Skeletal muscle tissue (tissue), 4 donors: Measurements from ENCODE around the gene CPAMD8. TPM values are rescaled to one million over a fixed set of nuclear protein-coding genes. Genes with fewer than 3 reads are reported as not detected.

Source experiments
- H3K27ac ChIP-seq: one replicate; pipeline ENCODE4 v1.7.0; 2013; ENCODE audit warnings: mild to moderate bottlenecking, low read depth, low read length, inconsistent platforms
- H3K27me3 ChIP-seq, 3 donors: one replicate each; pipeline ENCODE4 v1.7.0; 2013; ENCODE audit warnings: low read length in 3 of 3; ENCODE audit not compliant: control insufficient read depth in 3 of 3, insufficient read depth in 3 of 3
- H3K36me3 ChIP-seq, 3 donors: one replicate each; pipeline ENCODE4 v1.7.0; 2013; ENCODE audit warnings: low read length in 3 of 3; ENCODE audit not compliant: control insufficient read depth in 3 of 3, insufficient read depth in 3 of 3
- H3K4me1 ChIP-seq, 3 donors: one replicate each; pipeline ENCODE4 v1.7.0; 2013; ENCODE audit warnings: low read length in 3 of 3, mild to moderate bottlenecking in 3 of 3; ENCODE audit not compliant: control insufficient read depth in 3 of 3, insufficient read depth in 3 of 3
- H3K4me3 ChIP-seq, 3 donors: one replicate each; pipeline ENCODE4 v1.7.0; 2013; ENCODE audit warnings: low read length in 3 of 3
- H3K9ac ChIP-seq, 3 donors: one replicate each; pipeline ENCODE4 v1.7.0; 2013; ENCODE audit warnings: low read length in 3 of 3, mild to moderate bottlenecking in 3 of 3, moderate library complexity in 2 of 3, low read depth in 1 of 3
- H3K9me3 ChIP-seq, 3 donors: one replicate each; pipeline ENCODE4 v1.7.0; 2013; ENCODE audit warnings: low read length in 3 of 3; ENCODE audit not compliant: control insufficient read depth in 3 of 3
- total RNA-seq: library from RNA; depleted of rRNA; stranded (reverse); fragments of >200 nt; gene quantifications from one replicate; pipeline ENCODE4 v1.2.3, GENCODE V29; 2014
- donor health status: Osteomylitis.

CPAMD8 gene
- total RNA-seq, 1 donor from 2014 or later: 3.7 TPM

DNA sequence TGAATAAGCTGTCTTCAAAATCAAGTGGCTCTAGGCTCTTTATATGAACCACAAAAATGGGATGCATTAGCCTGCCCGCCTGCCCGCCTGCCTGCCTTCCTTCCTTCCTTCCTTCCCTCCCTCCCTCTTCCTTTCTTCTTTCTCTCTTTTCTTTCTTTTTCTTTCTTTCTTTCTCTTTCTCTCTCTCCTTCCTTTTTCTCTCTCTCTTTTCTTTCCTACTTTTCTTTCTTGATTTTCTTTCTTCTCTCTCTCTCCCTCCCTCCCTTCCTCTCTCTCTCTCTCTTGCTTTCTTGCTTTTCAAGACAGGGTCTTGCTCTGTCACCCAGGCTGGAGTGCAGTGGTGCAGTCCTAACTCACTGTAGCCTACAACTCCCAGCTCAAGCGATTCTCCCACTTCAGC is 110.9 kb downstream of the CPAMD8 start:
- Histone ChIP-seq H3K9ac (no peak overlapping the region), H3K9me3 (peaks cover 16 to 28% (median 18%) of the 10 kb centered on the region in 3 donors), H3K36me3 (no peaks in the 10 kb centered on the region), H3K4me1 (no peaks in the 10 kb centered on the region), H3K27ac (no peak overlapping the region), H3K27me3 (no peaks in the 10 kb centered on the region), H3K4me3 (no peak overlapping the region)

DNA sequence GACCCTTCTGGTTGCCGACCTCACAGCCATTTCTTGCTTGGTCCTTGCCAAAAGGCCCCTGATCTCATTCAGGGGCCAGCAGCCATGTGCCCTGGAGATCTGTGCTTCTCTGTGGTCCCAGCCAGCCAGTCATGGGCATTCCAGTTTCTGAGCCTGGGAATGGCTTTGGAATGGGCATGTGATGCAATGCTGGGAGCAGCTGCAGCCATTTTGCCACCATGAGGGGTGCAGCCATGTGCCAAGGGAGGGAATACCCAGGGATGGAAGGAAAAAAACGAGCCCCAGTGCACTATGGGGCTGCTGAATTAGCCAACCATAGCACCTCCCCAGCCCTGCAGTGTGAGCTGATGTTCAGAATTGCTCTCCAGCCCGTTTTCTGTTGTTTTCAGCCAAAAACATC is 111.5 kb downstream of the CPAMD8 start:
- H3K4me3 ChIP-seq: no peak overlapping the region
- peaks cover 16 to 28% (median 20%) of the 10 kb centered on the region in 3 donors for H3K9me3 ChIP-seq
- no peaks in the 10 kb centered on the region for H3K36me3 ChIP-seq
- no peaks in the 10 kb centered on the region for H3K4me1 ChIP-seq
- H3K27me3 ChIP-seq: no peaks in the 10 kb centered on the region
- no peak overlapping the region for H3K27ac ChIP-seq
- H3K9ac ChIP-seq: no peak overlapping the region

DNA sequence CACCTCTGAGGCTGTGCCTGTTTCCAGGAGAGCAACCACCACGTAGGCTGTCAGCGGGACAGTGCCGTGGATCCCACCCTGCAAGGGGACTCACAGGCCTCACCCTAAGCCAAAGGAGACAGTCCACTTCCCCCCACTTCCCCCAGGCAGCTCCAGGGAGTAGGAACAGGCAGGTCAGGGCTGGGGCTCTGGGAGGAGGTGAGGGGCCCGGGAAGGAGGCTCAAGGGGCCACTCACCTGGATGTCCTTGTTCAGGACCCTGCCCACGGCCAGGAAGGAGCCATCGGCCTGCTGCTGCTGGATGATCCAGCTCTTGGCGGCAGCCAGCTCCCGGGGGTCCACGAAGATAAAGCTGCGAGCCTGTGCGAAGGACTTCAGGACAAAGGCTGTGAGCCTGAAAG is 112.2 kb downstream of the CPAMD8 start:
- Histone ChIP-seq H3K4me1 (no peaks in the 10 kb centered on the region), H3K9ac (no peak overlapping the region), H3K9me3 (peaks cover 12 to 24% (median 15%) of the 10 kb centered on the region in 3 donors)

DNA sequence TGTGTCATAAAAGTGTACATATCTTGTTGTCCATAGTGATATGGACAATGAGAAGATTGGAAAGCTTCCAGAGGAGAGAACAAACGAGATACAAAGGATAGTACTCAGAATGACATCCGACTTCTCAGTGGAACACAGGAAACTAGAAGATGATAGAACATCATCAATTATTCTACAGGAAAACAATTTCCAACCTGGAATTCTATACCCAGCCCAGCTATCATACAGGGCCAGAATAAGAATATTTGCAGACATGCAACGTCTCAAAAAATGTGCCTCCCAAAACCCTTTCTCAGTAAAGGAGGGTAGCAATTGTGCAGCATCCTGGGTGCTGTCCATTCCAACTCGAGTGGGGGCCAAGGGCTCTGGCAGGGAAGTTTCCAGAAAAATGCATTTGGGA is 113.8 kb downstream of the CPAMD8 start:
- Histone ChIP-seq H3K9ac (no peak overlapping the region), H3K27ac (no peak overlapping the region), H3K4me3 (peak overlapping the region in 1 of 3 donors; percentile 22), H3K9me3 (peaks cover 12 to 24% (median 15%) of the 10 kb centered on the region in 3 donors), H3K36me3 (no peaks in the 10 kb centered on the region), H3K4me1 (no peaks in the 10 kb centered on the region), H3K27me3 (no peaks in the 10 kb centered on the region)

More for the DNA sequence above, 112.2 kb downstream of the CPAMD8 start:
- no peaks in the 10 kb centered on the region for H3K36me3 ChIP-seq
- H3K4me3 ChIP-seq: no peak overlapping the region
- no peaks in the 10 kb centered on the region for H3K27me3 ChIP-seq
- no peak overlapping the region for H3K27ac ChIP-seq

DNA sequence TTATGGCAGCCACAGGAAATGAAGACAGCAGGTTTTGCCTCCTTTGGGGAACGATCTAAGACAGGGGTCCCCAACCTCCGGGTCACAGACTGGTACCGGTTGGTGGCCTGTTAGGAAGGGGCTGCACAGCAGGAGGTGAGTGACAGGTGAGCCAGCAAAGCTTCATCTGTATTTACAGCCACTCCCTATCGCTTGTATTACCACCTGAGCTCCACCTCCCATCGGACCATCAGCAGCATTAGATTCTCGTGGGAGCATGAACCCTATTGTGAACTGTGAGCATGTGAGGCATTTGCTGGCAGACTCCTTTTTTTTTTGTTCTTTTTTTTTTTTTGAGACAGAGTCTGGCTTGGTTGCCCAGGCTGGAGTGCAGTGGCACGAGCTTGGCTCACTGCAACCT is 115.6 kb downstream of the CPAMD8 start:
- no peaks in the 10 kb centered on the region for H3K4me1 ChIP-seq
- H3K27me3 ChIP-seq: no peaks in the 10 kb centered on the region
- no peak overlapping the region for H3K27ac ChIP-seq
- H3K9ac ChIP-seq: no peak overlapping the region
- no peak overlapping the region for H3K4me3 ChIP-seq
- H3K9me3 ChIP-seq: peaks cover 12 to 23% (median 15%) of the 10 kb centered on the region in 3 donors
- no peaks in the 10 kb centered on the region for H3K36me3 ChIP-seq

DNA sequence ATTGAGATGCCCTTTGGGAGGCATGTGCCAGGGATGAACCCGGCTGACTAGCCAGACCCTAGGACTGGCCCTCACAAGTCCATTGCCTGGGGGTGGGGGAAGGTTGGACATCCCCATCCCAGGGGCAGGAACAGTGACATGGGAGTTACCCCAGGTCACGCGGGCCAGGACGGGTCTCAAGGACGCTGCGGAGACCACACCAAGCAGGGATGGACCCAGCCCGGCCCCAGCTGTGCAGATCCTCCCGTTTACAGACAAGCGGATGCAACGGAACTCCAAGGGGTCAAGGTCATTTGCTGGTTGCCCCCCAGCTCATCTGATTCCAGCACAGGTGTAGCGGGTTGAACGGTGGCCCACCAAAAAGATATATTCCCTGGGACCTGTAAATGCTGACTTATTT is 117.9 kb downstream of the CPAMD8 start:
- Histone ChIP-seq H3K36me3 (no peaks in the 10 kb centered on the region), H3K27ac (no peak overlapping the region), H3K9ac (no peak overlapping the region), H3K4me1 (no peaks in the 10 kb centered on the region), H3K4me3 (no peak overlapping the region), H3K9me3 (peaks cover 12 to 15% (median 15%) of the 10 kb centered on the region in 3 donors), H3K27me3 (peaks cover 0 to 6% (median 0%) of the 10 kb centered on the region in 3 donors)

DNA sequence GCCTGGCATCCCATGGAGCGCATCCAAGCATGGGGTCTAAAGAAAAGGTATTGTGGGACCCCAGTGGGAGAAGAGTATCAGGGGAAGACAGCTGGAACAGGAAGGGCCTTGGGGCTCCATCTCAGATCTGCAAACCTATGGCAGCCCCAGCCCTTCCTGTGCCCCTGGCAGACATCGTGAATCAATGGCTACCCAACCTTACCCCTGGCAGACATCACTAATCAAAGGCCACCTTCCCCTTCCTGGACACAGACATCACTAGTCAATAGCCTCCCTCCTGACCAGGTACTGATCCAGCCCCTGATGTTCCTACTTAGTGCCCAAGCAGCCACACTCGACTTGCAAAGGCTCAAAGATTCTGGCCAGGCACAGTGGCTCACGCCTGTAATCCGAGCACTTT is 122.0 kb downstream of the CPAMD8 start:
- H3K9ac ChIP-seq: no peak overlapping the region
- no peak overlapping the region for H3K4me3 ChIP-seq
- H3K9me3 ChIP-seq: peaks cover 0 to 3% (median 0%) of the 10 kb centered on the region in 3 donors
- no peaks in the 10 kb centered on the region for H3K4me1 ChIP-seq
- no peak overlapping the region for H3K27ac ChIP-seq
- no peaks in the 10 kb centered on the region for H3K36me3 ChIP-seq
- H3K27me3 ChIP-seq: peaks cover 0 to 8% (median 0%) of the 10 kb centered on the region in 3 donors

DNA sequence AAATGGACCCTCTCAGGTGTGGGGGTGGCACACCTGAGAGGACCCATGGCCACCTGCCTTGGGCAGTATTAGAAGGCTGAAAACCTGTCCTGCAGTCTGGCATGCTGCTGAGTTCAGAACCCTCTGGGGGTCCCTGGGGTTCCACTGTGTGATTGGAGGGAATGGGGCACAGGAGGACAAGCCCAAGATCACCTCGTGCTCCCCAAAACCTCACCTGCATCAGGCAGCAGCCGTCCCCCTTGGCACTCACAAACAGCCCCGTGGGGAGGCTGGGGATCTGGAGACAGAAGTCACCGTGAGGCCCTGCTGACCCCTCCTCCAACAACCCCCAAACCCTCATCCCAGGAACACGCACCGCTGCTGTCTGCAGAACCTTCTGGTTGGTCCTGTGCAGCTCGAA is 123.3 kb downstream of the CPAMD8 start:
- Histone ChIP-seq H3K4me1 (no peaks in the 10 kb centered on the region), H3K9ac (no peak overlapping the region), H3K27me3 (peaks cover 0 to 8% (median 0%) of the 10 kb centered on the region in 3 donors), H3K27ac (no peak overlapping the region), H3K36me3 (no peaks in the 10 kb centered on the region), H3K4me3 (no peak overlapping the region), H3K9me3 (peaks cover 0 to 3% (median 0%) of the 10 kb centered on the region in 3 donors)

DNA sequence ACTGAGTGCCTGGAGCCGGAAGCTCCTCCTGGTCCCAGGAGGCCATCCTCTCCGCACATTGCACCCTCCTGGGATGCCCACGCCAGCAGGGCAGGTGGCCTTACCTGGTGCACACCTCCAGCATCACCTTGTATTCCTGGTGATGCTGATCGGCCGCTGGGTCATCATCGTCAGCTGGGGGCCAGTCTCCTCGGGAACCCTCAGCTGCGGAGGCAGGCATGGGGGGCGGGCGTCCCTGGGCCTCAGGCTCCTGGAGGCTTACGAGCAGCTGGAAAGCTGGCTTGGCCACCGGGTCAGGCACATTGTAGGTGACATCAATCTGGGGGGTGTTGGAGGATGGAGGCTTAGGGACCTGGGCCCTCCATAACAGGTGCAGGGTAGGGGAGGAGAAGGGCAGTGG is 124.1 kb downstream of the CPAMD8 start:
- H3K36me3 ChIP-seq: no peaks in the 10 kb centered on the region
- no peak overlapping the region for H3K9ac ChIP-seq
- no peak overlapping the region for H3K27ac ChIP-seq
- no peak overlapping the region for H3K4me3 ChIP-seq
- H3K9me3 ChIP-seq: peaks cover 0 to 3% (median 0%) of the 10 kb centered on the region in 3 donors
- peaks cover 0 to 2% (median 0%) of the 10 kb centered on the region in 3 donors for H3K4me1 ChIP-seq
- peaks cover 0 to 8% (median 2%) of the 10 kb centered on the region in 3 donors for H3K27me3 ChIP-seq

DNA sequence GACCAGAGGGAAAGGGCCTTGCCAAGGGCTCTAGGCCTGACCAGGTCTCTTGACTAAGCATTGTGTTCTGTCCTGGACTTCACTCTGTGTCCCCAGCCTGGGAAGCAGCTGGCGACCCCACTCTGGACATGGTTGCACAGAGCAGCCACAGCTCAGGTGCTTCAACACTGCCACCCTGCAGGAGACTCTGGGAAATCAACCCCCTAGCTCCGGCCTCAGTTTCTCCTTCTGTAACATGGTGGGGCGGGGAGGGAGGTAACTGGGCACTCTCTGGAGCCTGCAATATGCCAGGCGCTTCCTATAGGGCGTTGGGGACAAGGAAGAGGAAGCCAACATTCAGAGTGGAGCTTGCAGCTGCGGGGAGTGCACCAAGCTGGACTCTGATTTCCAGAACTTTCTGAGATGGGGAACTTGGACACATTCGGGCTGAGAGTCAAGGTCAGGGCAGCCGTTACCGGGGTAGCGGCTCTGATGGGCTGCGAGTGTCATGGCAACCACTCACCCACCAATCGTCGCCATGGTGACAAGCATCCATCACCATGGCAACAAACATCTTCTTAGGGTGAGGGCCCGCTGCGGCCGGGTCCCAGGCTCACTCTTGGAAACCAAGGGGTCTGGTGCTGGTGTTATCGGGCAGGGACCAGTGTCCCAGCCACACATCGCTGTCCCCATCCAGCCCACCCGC is 125.0 kb downstream of the CPAMD8 start:
- Histone ChIP-seq H3K27me3 (peaks cover 0 to 8% (median 4%) of the 10 kb centered on the region in 3 donors), H3K9ac (no peak overlapping the region), H3K4me3 (no peak overlapping the region), H3K4me1 (peaks cover 0 to 6% (median 0%) of the 10 kb centered on the region in 3 donors), H3K36me3 (no peaks in the 10 kb centered on the region), H3K9me3 (peaks cover 0 to 3% (median 0%) of the 10 kb centered on the region in 3 donors), H3K27ac (no peak overlapping the region)
